ENCODE results near the gene DCAF11.

DCAF11 gene

GRCh38 chr14:24156840-24157239 lies 42.3 kb downstream of the DCAF11 start:
- no peak for DNase-seq

GRCh38 chr14:24157331-24157730 lies 42.8 kb downstream of the DCAF11 start:
- DNase-seq, result no peak

- DNase-seq, result no peak
These were observed 45.4 kb downstream of the DCAF11 start for GRCh38 chr14:24159777-24160498.

- no peak for DNase-seq
These were observed 45.9 kb downstream of the DCAF11 start for GRCh38 chr14:24160499-24160849.

- peak; percentile 61 to 98 (median 92) for DNase-seq
These were observed 46.5 kb downstream of the DCAF11 start, which contains the start of gene IRF9 for GRCh38 chr14:24160850-24161804. Gene IRF9, plus strand, starts transcription at chr14:24161265. Its CDS starts 880 bp downstream, at chr14:24162145.

GRCh38 chr14:24162093-24162492 lies 47.5 kb downstream of the DCAF11 start:
- DNase-seq, result peak in 6 of 56 donors; percentile 5 to 25 (median 12)

GRCh38 chr14:24164518-24164991 lies 50.0 kb downstream of the DCAF11 start:
- DNase-seq, result no peak

GRCh38 chr14:24165785-24166184 lies 51.2 kb downstream of the DCAF11 start:
- DNase-seq, result no peak

GRCh38 chr14:24167469-24168114 lies 53.0 kb downstream of the DCAF11 start:
- no peak for DNase-seq

- DNase-seq, result peak; percentile 51 to 98 (median 90)
These were observed 57.1 kb downstream of the DCAF11 start, which contains the start of gene REC8 for GRCh38 chr14:24171422-24172260. Gene REC8, plus strand, starts transcription at chr14:24172080. Its CDS starts 473 bp downstream, at chr14:24172553.

- peak in 6 of 56 donors; percentile 10 to 33 (median 24) for DNase-seq
These were observed 57.8 kb downstream of the DCAF11 start for GRCh38 chr14:24172261-24172860.

GRCh38 chr14:24172871-24173281 lies 58.3 kb downstream of the DCAF11 start:
- peak in 3 of 56 donors; percentile 9 to 13 (median 13) for DNase-seq
